ENCODE results near the gene PLCB3. TPM values are rescaled to one million over a fixed set of nuclear protein-coding genes. Genes with fewer than 3 reads are reported as not detected.

PLCB3 gene
- total RNA-seq, 4 donors from 2014 or later = 16.2 to 33.2 (median 25.1) TPM

DNA sequence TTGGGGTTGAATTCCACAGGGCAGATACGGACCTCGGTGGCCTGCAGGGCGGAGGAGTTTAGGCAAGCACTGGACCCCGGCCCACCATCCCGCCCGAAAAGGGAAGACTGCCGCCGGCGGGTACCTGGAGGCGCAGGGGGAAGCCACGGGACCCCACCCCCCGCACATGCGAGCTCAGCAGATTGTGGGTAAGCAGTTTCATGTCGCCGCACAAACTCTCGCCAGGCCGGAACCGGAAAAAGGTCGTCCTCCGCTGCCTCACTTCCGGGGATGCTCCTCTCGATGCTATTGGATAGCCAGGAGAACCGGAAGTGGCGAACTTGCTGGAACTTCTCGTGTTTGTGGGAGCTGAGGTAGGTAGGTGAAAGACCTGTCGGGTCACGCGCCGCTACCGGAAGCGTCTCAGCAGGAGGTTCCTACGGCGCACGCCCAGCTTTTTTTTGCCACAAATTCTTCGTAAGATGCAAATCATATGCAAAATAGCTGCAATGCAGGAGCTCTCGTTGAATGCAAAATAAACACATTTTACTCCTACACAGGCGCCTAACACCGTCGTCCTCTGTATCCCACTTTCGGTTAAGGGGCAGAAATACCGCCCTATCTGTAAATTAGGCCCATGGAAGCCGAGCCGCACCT is 66.1 kb downstream of the PLCB3 start, which contains the start of gene TRMT112:
Gene TRMT112 (minus strand): TSS at position 235 of the 636 bp plus-strand sequence. CDS start 33 bp downstream, at position 202.
- TF ChIP-seq POLR2A (IDR thresholded peaks at IDR 0.05) (peak; percentile 80 to 84), EP300 (IDR thresholded peaks at IDR 0.05) (no peak), POLR2AphosphoS5 (IDR thresholded peaks at IDR 0.05) (peak; percentile 95)
- TF ChIP-seq, protein P1, sequence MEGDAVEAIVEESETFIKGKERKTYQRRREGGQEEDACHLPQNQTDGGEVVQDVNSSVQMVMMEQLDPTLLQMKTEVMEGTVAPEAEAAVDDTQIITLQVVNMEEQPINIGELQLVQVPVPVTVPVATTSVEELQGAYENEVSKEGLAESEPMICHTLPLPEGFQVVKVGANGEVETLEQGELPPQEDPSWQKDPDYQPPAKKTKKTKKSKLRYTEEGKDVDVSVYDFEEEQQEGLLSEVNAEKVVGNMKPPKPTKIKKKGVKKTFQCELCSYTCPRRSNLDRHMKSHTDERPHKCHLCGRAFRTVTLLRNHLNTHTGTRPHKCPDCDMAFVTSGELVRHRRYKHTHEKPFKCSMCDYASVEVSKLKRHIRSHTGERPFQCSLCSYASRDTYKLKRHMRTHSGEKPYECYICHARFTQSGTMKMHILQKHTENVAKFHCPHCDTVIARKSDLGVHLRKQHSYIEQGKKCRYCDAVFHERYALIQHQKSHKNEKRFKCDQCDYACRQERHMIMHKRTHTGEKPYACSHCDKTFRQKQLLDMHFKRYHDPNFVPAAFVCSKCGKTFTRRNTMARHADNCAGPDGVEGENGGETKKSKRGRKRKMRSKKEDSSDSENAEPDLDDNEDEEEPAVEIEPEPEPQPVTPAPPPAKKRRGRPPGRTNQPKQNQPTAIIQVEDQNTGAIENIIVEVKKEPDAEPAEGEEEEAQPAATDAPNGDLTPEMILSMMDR (IDR thresholded peaks at IDR 0.05) = no peak
- peak within 1 kb of the TSS; percentile 78 to 97 (median 96) for H3K27ac ChIP-seq
- peak; percentile 89 for ATAC-seq
- H3K9me3 ChIP-seq = no peaks in the 10 kb centered on the region
- H3K27me3 ChIP-seq = no peaks in the 10 kb centered on the region
- H3K36me3 ChIP-seq = peaks cover 0 to 58% of the 10 kb centered on the region in 2 donors
- WGBS, 2 donors (ENCODE audit: low coverage in 1 of 2) = 0 to 2% methylated on average over 1 to 11 of the region's 43 CpGs
- peak within 1 kb of the TSS; percentile 44 to 89 for H3K4me3 ChIP-seq
- H3K4me1 ChIP-seq = peaks cover 0 to 56% (median 14%) of the 10 kb centered on the region in 3 donors

DNA sequence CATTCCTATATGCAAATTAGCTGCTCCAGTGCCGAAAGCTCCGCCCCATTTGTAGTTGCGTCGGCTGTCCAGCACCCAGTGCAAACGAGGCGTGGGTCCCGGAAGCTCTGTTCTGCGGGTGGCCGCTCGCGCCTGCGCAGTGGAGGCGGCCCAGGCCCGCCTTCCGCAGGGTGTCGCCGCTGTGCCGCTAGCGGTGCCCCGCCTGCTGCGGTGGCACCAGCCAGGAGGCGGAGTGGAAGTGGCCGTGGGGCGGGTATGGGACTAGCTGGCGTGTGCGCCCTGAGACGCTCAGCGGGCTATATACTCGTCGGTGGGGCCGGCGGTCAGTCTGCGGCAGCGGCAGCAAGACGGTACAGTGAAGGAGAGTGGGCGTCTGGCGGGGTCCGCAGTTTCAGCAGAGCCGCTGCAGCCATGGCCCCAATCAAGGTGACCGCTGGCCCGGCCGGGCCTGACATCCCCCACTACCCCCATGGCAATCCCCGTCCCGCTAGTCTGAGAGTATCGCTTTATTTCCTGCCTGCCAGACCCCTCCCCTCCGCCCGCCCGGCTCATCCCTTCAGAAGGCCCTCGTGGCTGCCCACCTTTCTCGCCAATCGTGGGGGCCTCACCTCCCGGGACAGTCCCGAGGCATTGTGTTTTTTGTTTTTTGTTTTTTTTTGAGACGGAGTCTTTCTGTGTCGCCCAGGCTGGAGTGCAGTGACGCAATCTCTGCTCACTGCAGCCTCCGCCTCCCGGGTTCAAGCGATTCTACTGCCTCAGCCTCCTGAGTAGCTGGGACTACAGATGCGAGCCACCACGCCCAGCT is 66.8 kb downstream of the PLCB3 start, which contains the start of gene PRDX5:
Gene PRDX5 (plus strand): TSS at position 161 of the 805 bp plus-strand sequence. CDS start 95 bp downstream, at position 256.
- peak; percentile 93 for ATAC-seq
- H3K27me3 ChIP-seq = no peaks in the 10 kb centered on the region
- peak within 1 kb of the TSS; percentile 78 to 97 (median 96) for H3K27ac ChIP-seq
- peak within 1 kb of the TSS; percentile 44 to 89 for H3K4me3 ChIP-seq
- TF ChIP-seq POLR2AphosphoS5 (IDR thresholded peaks at IDR 0.05) (peak; percentile 87), POLR2A (IDR thresholded peaks at IDR 0.05) (peak; percentile 83 to 86), EP300 (IDR thresholded peaks at IDR 0.05) (no peak)
- TF ChIP-seq, protein P1 (IDR thresholded peaks at IDR 0.05) = peak in 3 of 4 experiments; percentile 42 to 74 (median 49)
- no peaks in the 10 kb centered on the region for H3K9me3 ChIP-seq
- 0% methylated on average over 6 to 15 of the region's 61 CpGs for WGBS, 2 donors (ENCODE audit: low coverage in 1 of 2)
- peaks cover 0 to 49% (median 14%) of the 10 kb centered on the region in 3 donors for H3K4me1 ChIP-seq
- peaks cover 0 to 65% of the 10 kb centered on the region in 2 donors for H3K36me3 ChIP-seq

Small RNAs within 50 kb of the gene (small RNA-seq; reads per million reads assigned to genes)
- gene RF00019 = 0 reads per million in 4 donors

Other genes starting within 250 kb of the PLCB3 start
- 1 to 10 TPM; 1.1 to 4.7 (median 3.6) TPM for gene FLRT1, start 215.6 kb upstream of the PLCB3 start, total RNA-seq
- 10 to 100 TPM; 26.9 to 56.2 (median 30.4) TPM for gene MACROD1, start 85.4 kb upstream of the PLCB3 start, total RNA-seq
- gene STIP1, start 65.4 kb upstream of the PLCB3 start, total RNA-seq = 100 to 1,000 TPM in 1 of 4 donors, 10 to 100 TPM in 3; 88.6 to 134 (median 94.0) TPM
- gene FERMT3, start 44.8 kb upstream of the PLCB3 start, total RNA-seq = 10 to 100 TPM; 14.5 to 28.5 (median 17.0) TPM
- gene TRPT1, start 25.3 kb upstream of the PLCB3 start, total RNA-seq = 10 to 100 TPM; 41.4 to 59.9 (median 50.3) TPM
- gene NUDT22, start 25.3 kb upstream of the PLCB3 start, total RNA-seq = 10 to 100 TPM; 36.8 to 53.7 (median 45.8) TPM
- 10 to 100 TPM in 3 of 4 donors, 1 to 10 TPM in 1; 7.1 to 33.5 (median 28.9) TPM for gene DNAJC4, start 21.0 kb upstream of the PLCB3 start, total RNA-seq
- gene VEGFB, start 16.9 kb upstream of the PLCB3 start, total RNA-seq = 100 to 1,000 TPM in 2 of 4 donors, 10 to 100 TPM in 2; 49.9 to 152 (median 88.6) TPM
- 10 to 100 TPM; 45.5 to 78.3 (median 58.4) TPM for gene FKBP2, start 10.4 kb upstream of the PLCB3 start, total RNA-seq
- gene PPP1R14B, start 4.6 kb upstream of the PLCB3 start, total RNA-seq = 100 to 1,000 TPM in 1 of 4 donors, 10 to 100 TPM in 3; 37.2 to 123 (median 70.9) TPM
- gene BAD, start 33.1 kb downstream of the PLCB3 start, total RNA-seq = 100 to 1,000 TPM in 3 of 4 donors, 10 to 100 TPM in 1; 97.1 to 156 (median 135) TPM
- gene GPR137, start 34.3 kb downstream of the PLCB3 start, total RNA-seq = 10 to 100 TPM; 14.0 to 37.1 (median 27.6) TPM
- under 1 TPM in 1 of 4 donors, not detected in 3; 0.31 TPM for gene KCNK4, start 39.8 kb downstream of the PLCB3 start, total RNA-seq
- gene CATSPERZ, start 48.8 kb downstream of the PLCB3 start, total RNA-seq = not detected
- 10 to 100 TPM; 39.8 to 77.1 (median 71.2) TPM for gene ESRRA, start 54.0 kb downstream of the PLCB3 start, total RNA-seq
- 100 to 1,000 TPM; 180 to 267 (median 218) TPM for gene TRMT112, start 66.0 kb downstream of the PLCB3 start, total RNA-seq
- 100 to 1,000 TPM; 179 to 260 (median 181) TPM for gene PRDX5, start 66.6 kb downstream of the PLCB3 start, total RNA-seq
- 1 to 10 TPM; 7.6 to 9.4 (median 8.5) TPM for gene CCDC88B, start 88.7 kb downstream of the PLCB3 start, total RNA-seq
- 10 to 100 TPM; 21.2 to 44.2 (median 28.3) TPM for gene RPS6KA4, start 107.6 kb downstream of the PLCB3 start, total RNA-seq